Measurements from ENCODE around the gene TNS2. TPM values are rescaled to one million over a fixed set of nuclear protein-coding genes. Genes with fewer than 3 reads are reported as not detected.

Gene TNS2
- total and polyA plus RNA-seq, 2 of the 13 experiments (the other 11 are each of a cell fraction or from before 2014, with no cell fraction given), result 8.9 to 20.4 TPM

DNA sequence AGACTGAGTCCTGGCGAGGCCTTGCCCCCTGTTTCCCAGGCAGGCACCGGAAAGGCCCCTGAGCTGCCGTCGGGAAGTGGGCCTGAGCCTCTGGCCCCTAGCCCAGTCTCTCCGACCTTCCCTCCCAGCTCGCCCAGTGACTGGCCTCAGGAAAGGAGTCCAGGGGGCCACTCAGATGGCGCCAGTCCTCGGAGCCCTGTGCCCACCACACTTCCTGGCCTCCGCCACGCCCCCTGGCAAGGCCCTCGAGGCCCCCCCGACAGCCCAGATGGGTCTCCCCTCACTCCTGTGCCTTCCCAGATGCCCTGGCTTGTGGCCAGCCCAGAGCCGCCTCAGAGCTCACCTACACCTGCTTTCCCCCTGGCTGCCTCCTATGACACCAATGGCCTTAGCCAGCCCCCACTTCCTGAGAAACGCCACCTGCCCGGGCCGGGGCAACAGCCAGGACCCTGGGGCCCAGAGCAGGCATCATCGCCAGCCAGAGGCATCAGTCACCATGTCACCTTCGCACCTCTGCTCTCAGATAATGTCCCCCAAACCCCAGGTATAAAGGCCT is 10.9 kb downstream of the TNS2 start:
- Histone ChIP-seq H3K4me1 (ENCODE audit: insufficient read depth, low read length) (peaks cover 27% of the 10 kb centered on the region), H3K4me3 (replicated peaks in 1 of 3; ENCODE audit: insufficient read depth in 1 of 3, low read depth in 2 of 3, low read length in 3 of 3) (no peak overlapping the region), H3K27ac (ENCODE audit: extremely low read length, insufficient read depth, low read length) (no peak overlapping the region), H3K27me3 (ENCODE audit: control insufficient read depth in 1 of 2, insufficient read depth in 2 of 2, low read length in 2 of 2) (no peaks in the 10 kb centered on the region), H2AFZ (ENCODE audit: low read length) (no peak overlapping the region), H3K79me2 (ENCODE audit: insufficient read depth, low read length) (no peaks in the 10 kb centered on the region), H3K9me3 (ENCODE audit: low read length) (no peaks in the 10 kb centered on the region), H3K36me3 (replicated peaks in 1 of 2; ENCODE audit: control insufficient read depth in 1 of 2, insufficient read depth in 2 of 2, low read length in 2 of 2) (peaks cover 0 to 16% of the 10 kb centered on the region in 2 experiments; a peak in 2 of 5 replicates), H3K9ac (ENCODE audit: insufficient read depth, low read depth, low read length) (no peak overlapping the region), H4K20me1 (ENCODE audit: insufficient read depth, low read length) (no peaks in the 10 kb centered on the region), H3K4me2 (ENCODE audit: low read depth, low read length) (peak overlapping the region; percentile 53; the same call in 1 of the 2 replicates)
- CTCF ChIA-PET (ENCODE audit: low intra/inter-chr PET ratio, low total read pairs), result interaction anchor here (0.8 kb wide), 1 partner anchor 13 kb away, joined by 4 read pairs; no protein-coding TSS in a partner anchor
- ATAC-seq (peak; percentile 2; the same call in 1 of the 3 replicates), FAIRE-seq (no peak), DNase-seq (ENCODE audit: low spot score) (no peak)
- 81% methylated on average over 9 of the region's 18 CpGs for WGBS (ENCODE audit: low lambda C conversion rate)
- POLR2A ChIA-PET, result interaction anchor here (1.2 to 3.4 kb wide), 7 partner anchors 9 to 235 kb away, joined by 3 to 50 read pairs (median 16); partner anchors contain the start of genes CSAD, PFDN5, SOAT2 and SPRYD3
- intact Hi-C loops (cut with micrococcal nuclease; ENCODE audit: unreplicated experiment), result loop anchor here (1.0 kb wide), 1 partner anchor 7 kb away; no protein-coding TSS in a partner anchor
- in situ Hi-C loops (cut with HindIII; ENCODE audit: extremely low pct_ligation_motif_present, low pct_unique_long_range_greater_than_20kb), result loop anchor here (5.0 kb wide), 2 partner anchors 42 to 132 kb away; partner anchors contain the start of gene SOAT2
- TF ChIP-seq, protein P1, sequence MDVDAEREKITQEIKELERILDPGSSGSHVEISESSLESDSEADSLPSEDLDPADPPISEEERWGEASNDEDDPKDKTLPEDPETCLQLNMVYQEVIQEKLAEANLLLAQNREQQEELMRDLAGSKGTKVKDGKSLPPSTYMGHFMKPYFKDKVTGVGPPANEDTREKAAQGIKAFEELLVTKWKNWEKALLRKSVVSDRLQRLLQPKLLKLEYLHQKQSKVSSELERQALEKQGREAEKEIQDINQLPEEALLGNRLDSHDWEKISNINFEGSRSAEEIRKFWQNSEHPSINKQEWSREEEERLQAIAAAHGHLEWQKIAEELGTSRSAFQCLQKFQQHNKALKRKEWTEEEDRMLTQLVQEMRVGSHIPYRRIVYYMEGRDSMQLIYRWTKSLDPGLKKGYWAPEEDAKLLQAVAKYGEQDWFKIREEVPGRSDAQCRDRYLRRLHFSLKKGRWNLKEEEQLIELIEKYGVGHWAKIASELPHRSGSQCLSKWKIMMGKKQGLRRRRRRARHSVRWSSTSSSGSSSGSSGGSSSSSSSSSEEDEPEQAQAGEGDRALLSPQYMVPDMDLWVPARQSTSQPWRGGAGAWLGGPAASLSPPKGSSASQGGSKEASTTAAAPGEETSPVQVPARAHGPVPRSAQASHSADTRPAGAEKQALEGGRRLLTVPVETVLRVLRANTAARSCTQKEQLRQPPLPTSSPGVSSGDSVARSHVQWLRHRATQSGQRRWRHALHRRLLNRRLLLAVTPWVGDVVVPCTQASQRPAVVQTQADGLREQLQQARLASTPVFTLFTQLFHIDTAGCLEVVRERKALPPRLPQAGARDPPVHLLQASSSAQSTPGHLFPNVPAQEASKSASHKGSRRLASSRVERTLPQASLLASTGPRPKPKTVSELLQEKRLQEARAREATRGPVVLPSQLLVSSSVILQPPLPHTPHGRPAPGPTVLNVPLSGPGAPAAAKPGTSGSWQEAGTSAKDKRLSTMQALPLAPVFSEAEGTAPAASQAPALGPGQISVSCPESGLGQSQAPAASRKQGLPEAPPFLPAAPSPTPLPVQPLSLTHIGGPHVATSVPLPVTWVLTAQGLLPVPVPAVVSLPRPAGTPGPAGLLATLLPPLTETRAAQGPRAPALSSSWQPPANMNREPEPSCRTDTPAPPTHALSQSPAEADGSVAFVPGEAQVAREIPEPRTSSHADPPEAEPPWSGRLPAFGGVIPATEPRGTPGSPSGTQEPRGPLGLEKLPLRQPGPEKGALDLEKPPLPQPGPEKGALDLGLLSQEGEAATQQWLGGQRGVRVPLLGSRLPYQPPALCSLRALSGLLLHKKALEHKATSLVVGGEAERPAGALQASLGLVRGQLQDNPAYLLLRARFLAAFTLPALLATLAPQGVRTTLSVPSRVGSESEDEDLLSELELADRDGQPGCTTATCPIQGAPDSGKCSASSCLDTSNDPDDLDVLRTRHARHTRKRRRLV (CRISPR knock-in tag; IDR thresholded peaks at IDR 0.05), result 0 out of 2 replicates have a peak, but pooled peaks have one; percentile 22
- TF ChIP-seq CREM (IDR thresholded peaks at IDR 0.05), result no peak
- no peak for TF ChIP-seq CREM (CRISPR knock-in tag; IDR thresholded peaks at IDR 0.05)
- TF ChIP-seq HNRNPL (IDR thresholded peaks at IDR 0.05; ENCODE audit: low read depth, low read length), result 0 out of 2 replicates have a peak, but pooled peaks have one; percentile 24
- TF ChIP-seq KLF13 (CRISPR knock-in tag; IDR thresholded peaks at IDR 0.05), result no peak
- TF ChIP-seq AHR (CRISPR knock-in tag; IDR thresholded peaks at IDR 0.05), result 0 out of 2 replicates have a peak, but pooled peaks have one; percentile 8
- TF ChIP-seq AGO1 (IDR thresholded peaks at IDR 0.05; ENCODE audit: low read depth, low read length, poor library complexity, severe bottlenecking), result peak; percentile 15
- peak; percentile 69 for TF ChIP-seq AGO2 (optimal IDR thresholded peaks at IDR 0.05; ENCODE audit: low read depth, low read length)
- BruUV-seq (replicated peaks), result no TSS peak

Measured in HepG2 (cell line).